Activated T-helper 2 cell treated with anti-CD3 and anti-CD28 coated beads, Interferon-gamma antibody, Interleukin-2, Interleukin-4, amounts not matched to agents 10 μg/mL and 5 μg/mL and 100 μg/mL, durations not matched to agents 14 hours and 24 hours and 36 hours (primary cell): ENCODE data around the gene CDC42EP5. TPM values are rescaled to one million over a fixed set of nuclear protein-coding genes. Genes with fewer than 3 reads are reported as not detected.
"Not testable (repeated sequence)": the region's sequence is repeated elsewhere in the genome, so short reads cannot be mapped to it uniquely, and the experiment has no call there.

Experiments used
- DNase-seq: peaks from one replicate; pipeline ENCODE4 v3.0.0; 2021; ENCODE audit warnings: low spot score
- H3K27ac Mint-ChIP-seq: one replicate; pipeline ENCODE4 v1.8.0; 2021; ENCODE audit warnings: mixed read lengths
- H3K27me3 Mint-ChIP-seq: one replicate; pipeline ENCODE4 v1.8.0; 2021; ENCODE audit warnings: low read depth, mixed read lengths
- H3K36me3 Mint-ChIP-seq: one replicate; pipeline ENCODE4 v1.8.0; 2021; ENCODE audit warnings: low read depth, mixed read lengths
- H3K4me1 Mint-ChIP-seq: one replicate; pipeline ENCODE4 v1.8.0; 2021; ENCODE audit warnings: low read depth, mixed read lengths
- H3K4me3 Mint-ChIP-seq: one replicate; pipeline ENCODE4 v1.8.0; 2021; ENCODE audit warnings: low read depth, mild to moderate bottlenecking, moderate library complexity, mixed read lengths
- H3K9me3 Mint-ChIP-seq: one replicate; pipeline ENCODE4 v1.8.0; 2021; ENCODE audit warnings: mixed read lengths
- intact Hi-C: fragments of 100-400 bp; cut with micrococcal nuclease; formaldehyde crosslinking; loops from one replicate; pipeline ENCODE4 v1.15.1; 2023
- total RNA-seq: library from RNA; stranded (reverse); gene quantifications from 2 replicates; pipeline ENCODE4 v1.2.3, GENCODE V29; 2022

The CDC42EP5 gene
- total RNA-seq, 1 donor from 2014 or later: 1.0 TPM

GRCh38 chr19:54481326-54481930 is 8.3 kb upstream of the CDC42EP5 start:
- Mint-ChIP-seq H3K27me3 (peaks cover 32% of the 10 kb centered on the region), H3K4me1 (peaks cover 26% of the 10 kb centered on the region), H3K27ac (no peak overlapping the region), H3K9me3 (no peaks in the 10 kb centered on the region), H3K36me3 (no peaks in the 10 kb centered on the region), H3K4me3 (no peak overlapping the region)
- DNase-seq: no peak
- intact Hi-C loops: loop anchor here (5.0 to 10.0 kb wide), 2 partner anchors 41 to 73 kb away; no protein-coding TSS in a partner anchor

- H3K27ac Mint-ChIP-seq: no peak overlapping the region
- intact Hi-C loops: loop anchor here (5.0 to 10.0 kb wide), 2 partner anchors 42 to 75 kb away; no protein-coding TSS in a partner anchor
Observed at GRCh38 chr19:54480051-54480450, 7.0 kb upstream of the CDC42EP5 start.

GRCh38 chr19:54478677-54479266 is 5.7 kb upstream of the CDC42EP5 start:
- H3K27ac Mint-ChIP-seq: no peak overlapping the region
- H3K9me3 Mint-ChIP-seq: no peaks in the 10 kb centered on the region
- intact Hi-C loops: loop anchor here (1.0 kb wide), 1 partner anchor 198 kb away; no protein-coding TSS in a partner anchor
- H3K4me3 Mint-ChIP-seq: no peak overlapping the region
- H3K4me1 Mint-ChIP-seq: peaks cover 14% of the 10 kb centered on the region
- H3K27me3 Mint-ChIP-seq: peaks cover 22% of the 10 kb centered on the region
- no peak for DNase-seq
- H3K36me3 Mint-ChIP-seq: no peaks in the 10 kb centered on the region

More at GRCh38 chr19:54480051-54480450, 7.0 kb upstream of the CDC42EP5 start:
- no peaks in the 10 kb centered on the region for H3K9me3 Mint-ChIP-seq
- no peak for DNase-seq
- peaks cover 20% of the 10 kb centered on the region for H3K4me1 Mint-ChIP-seq
- peaks cover 27% of the 10 kb centered on the region for H3K27me3 Mint-ChIP-seq
- no peak overlapping the region for H3K4me3 Mint-ChIP-seq
- no peaks in the 10 kb centered on the region for H3K36me3 Mint-ChIP-seq

GRCh38 chr19:54477650-54478049 is 4.6 kb upstream of the CDC42EP5 start:
- intact Hi-C loops: loop anchor here (1.0 kb wide), 1 partner anchor 199 kb away; no protein-coding TSS in a partner anchor
- no peak overlapping the region for H3K27ac Mint-ChIP-seq
- DNase-seq: no peak
- no peak overlapping the region for H3K4me3 Mint-ChIP-seq
- no peaks in the 10 kb centered on the region for H3K36me3 Mint-ChIP-seq
- peaks cover 16% of the 10 kb centered on the region for H3K4me1 Mint-ChIP-seq
- H3K9me3 Mint-ChIP-seq: no peaks in the 10 kb centered on the region
- peaks cover 25% of the 10 kb centered on the region for H3K27me3 Mint-ChIP-seq

GRCh38 chr19:54475706-54476105 is 2.6 kb upstream of the CDC42EP5 start:
- no peak for DNase-seq
- no peak overlapping the region for H3K27ac Mint-ChIP-seq
- peaks cover 10% of the 10 kb centered on the region for H3K4me1 Mint-ChIP-seq
- no peak overlapping the region for H3K4me3 Mint-ChIP-seq
- no peaks in the 10 kb centered on the region for H3K36me3 Mint-ChIP-seq
- intact Hi-C loops: no loop called here
- no peaks in the 10 kb centered on the region for H3K9me3 Mint-ChIP-seq
- peaks cover 28% of the 10 kb centered on the region for H3K27me3 Mint-ChIP-seq

DNA sequence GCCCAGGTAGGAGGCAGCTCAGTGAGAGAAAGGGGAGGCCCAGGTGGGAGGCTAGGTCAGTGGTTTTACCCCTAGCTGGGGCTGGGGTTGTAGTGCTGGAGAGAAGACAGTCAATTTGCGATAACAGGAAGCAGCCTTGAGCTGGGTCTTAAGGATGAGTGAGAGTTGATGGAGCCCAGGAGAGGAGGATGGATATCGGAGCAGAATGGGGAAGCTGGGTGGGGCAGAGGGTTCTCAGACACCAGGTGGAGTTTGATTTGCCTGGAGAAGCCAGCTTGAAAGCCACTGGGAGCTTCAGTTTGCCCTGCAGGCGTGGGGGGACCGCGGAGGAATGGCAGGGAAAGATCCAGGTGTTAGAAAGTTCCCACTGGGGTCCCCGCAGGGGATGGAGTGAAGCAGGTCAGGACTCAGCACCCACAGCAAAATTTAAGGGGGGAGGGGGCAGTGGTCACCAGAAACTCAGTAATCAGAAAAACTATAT is 836 bp upstream of the CDC42EP5 start:
- no peak for DNase-seq
- Mint-ChIP-seq H3K27me3 (peaks cover 41% of the 10 kb centered on the region), H3K9me3 (no peaks in the 10 kb centered on the region), H3K27ac (no peak overlapping the region), H3K36me3 (no peaks in the 10 kb centered on the region), H3K4me1 (peaks cover 7% of the 10 kb centered on the region), H3K4me3 (no peak overlapping the region)
- intact Hi-C loops: no loop called here

DNA sequence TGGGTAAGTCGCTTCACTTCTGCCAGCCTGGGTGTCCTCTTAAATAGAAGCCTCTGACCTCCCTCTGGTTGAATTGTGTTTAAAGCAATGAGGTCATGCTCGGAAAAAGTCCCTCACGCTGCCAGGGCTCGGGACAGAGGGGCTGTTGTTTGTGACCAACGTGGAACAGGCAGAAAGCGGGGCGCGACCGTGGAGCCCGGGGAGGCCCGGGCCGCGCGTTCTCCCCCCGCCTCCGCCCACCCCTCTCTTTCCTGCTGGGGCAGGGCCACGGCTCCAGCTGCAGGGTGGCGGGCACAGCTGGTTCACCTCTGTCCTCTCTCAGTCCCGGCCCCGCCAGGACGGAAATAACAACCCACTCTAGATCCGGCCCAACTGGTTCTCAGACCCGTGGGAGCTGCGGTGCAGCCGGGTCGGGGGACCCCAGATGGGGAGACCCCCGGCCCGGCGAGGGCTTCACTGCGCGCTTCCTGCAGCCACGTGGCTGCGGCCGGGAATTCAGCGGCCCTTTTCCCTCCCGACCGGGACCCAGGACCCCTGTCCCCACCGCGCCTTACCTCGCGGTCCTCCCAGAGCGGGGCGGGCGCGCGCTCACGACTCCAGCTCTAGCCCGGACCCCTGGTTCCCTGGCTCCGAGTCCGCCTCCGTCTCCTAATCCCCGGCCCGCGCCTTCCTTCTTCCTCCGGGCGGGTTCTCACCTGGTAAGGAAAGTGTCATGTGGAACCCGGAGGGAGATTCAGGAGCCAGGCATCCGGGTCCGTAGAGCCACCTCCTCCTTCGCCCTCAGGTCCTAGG is 1.9 kb downstream of the CDC42EP5 start:
- H3K4me1 Mint-ChIP-seq: peaks cover 7% of the 10 kb centered on the region
- H3K27ac Mint-ChIP-seq: no peak overlapping the region
- H3K36me3 Mint-ChIP-seq: no peaks in the 10 kb centered on the region
- peaks cover 41% of the 10 kb centered on the region for H3K27me3 Mint-ChIP-seq
- no peak for DNase-seq
- no peak overlapping the region for H3K4me3 Mint-ChIP-seq
- no peaks in the 10 kb centered on the region for H3K9me3 Mint-ChIP-seq
- intact Hi-C loops: no loop called here

GRCh38 chr19:54470276-54470887 is 2.7 kb downstream of the CDC42EP5 start:
- H3K9me3 Mint-ChIP-seq: no peaks in the 10 kb centered on the region
- H3K27ac Mint-ChIP-seq: no peak overlapping the region
- peaks cover 41% of the 10 kb centered on the region for H3K27me3 Mint-ChIP-seq
- no peaks in the 10 kb centered on the region for H3K36me3 Mint-ChIP-seq
- no peak for DNase-seq
- H3K4me3 Mint-ChIP-seq: no peak overlapping the region
- intact Hi-C loops: no loop called here
- peaks cover 10% of the 10 kb centered on the region for H3K4me1 Mint-ChIP-seq

DNA sequence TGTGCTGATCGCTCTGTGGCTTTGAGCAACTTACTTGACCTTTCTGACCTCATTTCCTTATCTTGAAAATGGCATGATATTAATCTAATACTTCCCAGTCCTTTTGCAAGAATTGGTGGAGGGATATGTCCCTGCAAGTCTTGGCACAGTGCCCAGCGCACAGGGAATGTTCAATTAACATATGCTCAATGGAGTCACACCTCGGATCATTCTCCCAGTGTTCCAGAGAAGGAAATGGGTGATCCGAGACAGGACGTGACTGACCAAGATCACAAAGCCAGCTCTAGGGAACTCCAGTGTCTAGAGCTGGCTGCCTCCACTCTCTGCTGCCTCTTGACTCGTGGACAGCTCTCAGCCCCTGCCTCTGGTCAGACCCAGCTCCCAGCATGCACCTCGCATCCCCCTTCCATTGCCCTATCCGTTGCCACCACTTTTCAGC is 3.6 kb downstream of the CDC42EP5 start:
- peaks cover 43% of the 10 kb centered on the region for H3K27me3 Mint-ChIP-seq
- H3K36me3 Mint-ChIP-seq: no peaks in the 10 kb centered on the region
- H3K27ac Mint-ChIP-seq: no peak overlapping the region
- intact Hi-C loops: loop anchor here (10.0 kb wide), 1 partner anchor 615 kb away; no protein-coding TSS in a partner anchor
- H3K9me3 Mint-ChIP-seq: no peaks in the 10 kb centered on the region
- H3K4me1 Mint-ChIP-seq: peaks cover 12% of the 10 kb centered on the region
- DNase-seq: no peak
- H3K4me3 Mint-ChIP-seq: no peak overlapping the region

- H3K27ac Mint-ChIP-seq, H3K9me3 Mint-ChIP-seq, DNase-seq, H3K36me3 Mint-ChIP-seq: not testable (repeated sequence)
- peaks cover 33% of the 10 kb centered on the region for H3K27me3 Mint-ChIP-seq
- peaks cover 12% of the 10 kb centered on the region for H3K4me1 Mint-ChIP-seq
- peak overlapping the region; percentile 60 for H3K4me3 Mint-ChIP-seq
- intact Hi-C loops: loop anchor here (10.0 kb wide), 1 partner anchor 619 kb away; no protein-coding TSS in a partner anchor
Observed at GRCh38 chr19:54466110-54466480, 7.0 kb downstream of the CDC42EP5 start.

DNA sequence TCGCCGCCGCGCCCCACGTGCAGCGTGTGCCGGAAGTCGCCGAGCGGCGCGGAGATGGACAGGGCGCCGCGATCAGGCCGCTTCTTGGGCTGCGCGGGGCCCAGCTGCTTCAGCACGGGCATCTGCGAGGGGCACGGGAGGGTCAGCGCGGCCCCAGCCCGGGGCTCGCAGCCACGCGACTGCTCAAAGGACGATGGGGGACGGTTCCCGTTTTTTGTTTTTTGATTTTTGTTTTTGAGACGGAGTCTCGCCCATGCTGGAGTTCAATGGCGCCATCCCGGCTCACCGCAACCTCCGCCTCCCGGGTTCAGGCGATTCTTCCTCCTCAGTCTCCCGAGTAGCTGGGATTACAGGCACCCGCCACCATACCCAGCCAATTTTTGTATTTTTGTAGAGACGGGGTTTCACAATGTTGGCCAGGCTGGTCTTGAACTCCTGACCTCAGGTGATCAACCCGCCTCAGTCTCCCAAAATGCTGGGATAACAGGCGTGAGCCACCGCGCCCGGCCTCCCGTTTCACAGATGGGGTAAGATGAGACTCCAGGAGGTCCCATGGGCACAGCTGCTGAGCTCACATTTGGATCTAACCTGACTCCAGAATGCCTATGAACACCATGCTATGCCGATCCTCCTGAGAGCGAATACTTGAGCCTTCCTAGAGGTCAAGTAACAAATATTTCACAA is 7.5 kb downstream of the CDC42EP5 start:
- DNase-seq: no peak
- peaks cover 29% of the 10 kb centered on the region for H3K27me3 Mint-ChIP-seq
- peak overlapping the region; percentile 60 for H3K4me3 Mint-ChIP-seq
- peaks cover 14% of the 10 kb centered on the region for H3K36me3 Mint-ChIP-seq
- H3K9me3 Mint-ChIP-seq: no peaks in the 10 kb centered on the region
- intact Hi-C loops: loop anchor here (2.0 to 10.0 kb wide), 2 partner anchors 619 to 793 kb away; partner anchors contain the start of gene PPP6R1
- no peak overlapping the region for H3K27ac Mint-ChIP-seq
- peaks cover 9% of the 10 kb centered on the region for H3K4me1 Mint-ChIP-seq
